Body of pancreas (tissue), 4 donors: ENCODE data around the gene TIMELESS.

Source experiments
- CTCF ChIP-seq, 7 experiments: fragments of 450-650 bp in 4 of 7; fragments of 200-600 bp in 3 of 7; sonication (generic) in 3 of 7; IDR thresholded peaks; one replicate each; pipeline ENCODE4 v1.5.1; 2016 to 2019; ENCODE audit warnings: antibody characterized with exemption in 7 of 7
- POLR2A ChIP-seq, 3 donors: fragments of 450-650 bp; IDR thresholded peaks; one replicate each; pipeline ENCODE4 v1.6.1; 2016; ENCODE audit warnings: antibody characterized with exemption in 3 of 3, mild to moderate bottlenecking in 2 of 3

- TF ChIP-seq POLR2A (IDR thresholded peaks at IDR 0.05) (no peak), CTCF (IDR thresholded peaks at IDR 0.05) (no peak)
Observed at GRCh38 chr12:56408799-56409417, 40.3 kb downstream of the TIMELESS start.
